T-helper 2 cell treated with Interferon-gamma antibody and Interleukin-4, amounts not matched to agents 5 μg/mL and 100 μg/mL, for 36 hours (primary cell): Measurements from ENCODE around the gene TIMP1.
A peak's percentile ranks its signal among the peaks of the same experiment; 100 is the strongest.

Experiments used
- DNase-seq: peaks from one replicate; pipeline ENCODE4 v3.0.0; 2021; ENCODE audit warnings: low spot score
- H3K27ac Mint-ChIP-seq: one replicate; pipeline ENCODE4 v1.8.0; 2021; ENCODE audit warnings: mild to moderate bottlenecking, mixed read lengths
- H3K27me3 Mint-ChIP-seq: one replicate; pipeline ENCODE4 v1.8.0; 2021; ENCODE audit warnings: low read depth, mixed read lengths
- H3K36me3 Mint-ChIP-seq: one replicate; pipeline ENCODE4 v1.8.0; 2021; ENCODE audit warnings: low read depth, mixed read lengths
- H3K4me1 Mint-ChIP-seq: one replicate; pipeline ENCODE4 v1.8.0; 2021; ENCODE audit warnings: low read depth, mixed read lengths
- H3K4me3 Mint-ChIP-seq: one replicate; pipeline ENCODE4 v1.8.0; 2022; ENCODE audit warnings: mild to moderate bottlenecking, moderate library complexity, mixed read lengths
- H3K9me3 Mint-ChIP-seq: one replicate; pipeline ENCODE4 v1.8.0; 2021; ENCODE audit warnings: mixed read lengths

TIMP1 gene

DNA sequence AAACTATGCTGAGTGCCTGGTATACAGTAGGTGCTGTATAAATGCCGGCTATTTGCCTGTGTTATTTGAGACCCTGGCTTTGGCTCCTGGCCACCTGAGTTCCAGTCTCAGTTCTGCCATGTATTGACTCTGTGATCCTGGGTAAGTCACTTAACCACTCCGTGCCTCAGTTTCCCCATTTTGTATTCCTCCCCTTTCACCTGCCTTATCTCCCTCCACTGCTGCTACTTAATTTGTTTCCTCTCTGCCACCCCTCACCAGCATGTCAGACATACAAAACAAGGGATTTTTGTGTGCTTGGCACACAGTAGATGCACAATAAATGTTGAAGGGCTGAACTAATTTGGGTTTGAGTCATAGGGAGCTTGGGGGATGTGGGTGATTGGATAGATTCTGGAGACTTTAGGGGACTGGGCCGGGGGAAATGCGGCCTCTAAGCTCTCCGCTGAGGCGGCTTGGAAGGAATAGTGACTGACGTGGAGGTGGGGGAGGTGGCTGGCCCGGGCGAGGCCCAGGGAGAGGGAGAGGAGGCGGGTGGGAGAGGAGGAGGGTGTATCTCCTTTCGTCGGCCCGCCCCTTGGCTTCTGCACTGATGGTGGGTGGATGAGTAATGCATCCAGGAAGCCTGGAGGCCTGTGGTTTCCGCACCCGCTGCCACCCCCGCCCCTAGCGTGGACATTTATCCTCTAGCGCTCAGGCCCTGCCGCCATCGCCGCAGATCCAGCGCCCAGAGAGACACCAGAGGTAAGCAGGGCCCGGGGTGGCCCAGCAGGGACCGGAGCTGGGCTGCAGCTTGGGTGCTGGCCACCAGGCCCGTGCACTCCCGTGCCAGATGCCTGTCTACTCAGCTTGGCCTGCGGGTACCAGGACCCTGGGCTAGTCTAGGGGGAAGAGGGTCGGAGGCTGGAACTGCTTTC is at the start of gene TIMP1:
Gene TIMP1, plus strand, starts transcription at position 706 of the 917 bp plus-strand sequence. CDS start 980 bp downstream, outside the sequence.
- peaks cover 10% of the 10 kb centered on the region for H3K36me3 Mint-ChIP-seq

DNA sequence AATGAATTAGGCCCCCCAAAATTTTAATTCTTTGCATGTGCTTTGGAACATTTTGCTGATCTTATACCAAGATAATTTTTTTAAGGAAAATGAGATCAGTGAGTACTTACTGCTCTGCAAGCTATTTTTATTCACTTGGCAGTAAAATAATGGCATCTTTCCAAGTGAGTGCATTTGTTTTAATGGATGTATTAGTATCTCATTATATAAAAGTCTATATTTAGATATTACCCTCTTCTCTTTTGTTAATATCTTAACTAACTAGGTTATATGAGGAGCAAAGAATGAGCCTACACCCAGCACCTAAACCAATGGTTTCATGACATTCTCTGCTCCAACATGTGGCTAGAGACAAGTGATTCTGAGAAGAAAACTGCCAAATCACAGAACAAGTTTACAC is 42.4 kb upstream of the TIMP1 start:
- Mint-ChIP-seq H3K27ac (no peak overlapping the region), H3K27me3 (peaks cover 2% of the 10 kb centered on the region), H3K4me3 (no peak overlapping the region), H3K9me3 (no peaks in the 10 kb centered on the region), H3K36me3 (no peaks in the 10 kb centered on the region), H3K4me1 (no peaks in the 10 kb centered on the region)
- no peak for DNase-seq

More for the DNA sequence above, at the start of gene TIMP1:
- Mint-ChIP-seq H3K27ac (peak within 1 kb of the TSS; percentile 84), H3K9me3 (no peaks in the 10 kb centered on the region), H3K4me3 (peak within 1 kb of the TSS; percentile 78), H3K27me3 (no peaks in the 10 kb centered on the region), H3K4me1 (peaks cover 23% of the 10 kb centered on the region)
- DNase-seq = peak; percentile 84

DNA sequence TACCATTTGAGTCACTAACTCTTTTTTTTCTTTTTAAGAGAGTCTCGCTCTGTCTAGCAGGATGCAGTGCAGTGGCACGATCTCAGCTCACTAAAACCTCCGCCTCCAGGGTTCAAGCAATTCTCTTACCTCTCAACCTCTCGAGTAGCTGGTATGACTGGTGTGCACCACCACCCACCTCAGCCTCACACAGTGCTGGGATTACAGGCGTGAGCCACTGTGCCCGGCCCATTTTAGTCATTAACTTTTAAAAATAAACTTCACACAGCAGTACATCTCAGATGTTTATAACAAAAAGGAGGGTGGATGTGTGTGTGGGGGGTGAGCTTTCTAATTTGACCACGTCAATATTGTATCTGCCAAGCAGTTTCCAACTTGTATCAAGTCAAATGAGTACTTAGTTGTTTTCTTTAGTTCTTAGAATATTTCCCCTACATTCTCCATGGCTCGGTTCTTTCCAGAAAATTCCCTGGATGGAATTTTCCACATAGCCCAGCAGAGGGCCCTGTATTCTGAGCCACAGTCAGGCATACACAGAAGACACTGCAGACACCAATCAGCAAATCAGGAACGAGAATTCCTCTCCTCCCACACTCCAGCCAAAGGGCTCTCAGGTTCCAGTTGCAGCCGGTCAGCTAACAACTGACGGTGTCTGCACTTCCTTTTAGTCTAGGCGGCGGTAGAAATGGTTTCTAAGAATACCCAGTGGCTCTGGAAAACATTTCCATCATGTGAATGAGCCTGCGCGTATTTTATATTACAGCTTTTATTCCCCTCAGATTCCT is 41.3 kb upstream of the TIMP1 start:
- no peaks in the 10 kb centered on the region for H3K4me1 Mint-ChIP-seq
- no peak overlapping the region for H3K27ac Mint-ChIP-seq
- H3K36me3 Mint-ChIP-seq = no peaks in the 10 kb centered on the region
- DNase-seq = no peak
- peaks cover 2% of the 10 kb centered on the region for H3K27me3 Mint-ChIP-seq
- H3K9me3 Mint-ChIP-seq = no peaks in the 10 kb centered on the region
- H3K4me3 Mint-ChIP-seq = no peak overlapping the region

DNA sequence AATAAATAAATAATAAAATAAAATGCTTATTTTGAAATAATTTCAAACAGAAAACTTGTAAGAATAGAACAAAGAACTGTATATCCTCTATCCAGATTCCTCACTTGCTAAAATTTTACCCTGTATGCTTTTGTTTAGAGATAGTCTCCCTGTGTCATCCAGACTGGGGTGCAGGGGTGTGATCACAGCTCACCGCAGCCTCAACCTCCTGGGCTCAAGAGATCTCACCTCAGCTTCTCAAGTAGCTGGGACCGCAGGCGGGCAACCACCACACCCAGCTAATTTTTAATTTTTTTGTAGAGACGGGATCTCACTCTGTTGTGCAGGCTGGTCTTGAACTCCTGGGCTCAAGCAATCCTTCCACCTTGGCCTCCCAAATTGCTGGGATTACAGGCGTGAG is 38.7 kb upstream of the TIMP1 start:
- no peak overlapping the region for H3K4me3 Mint-ChIP-seq
- no peaks in the 10 kb centered on the region for H3K9me3 Mint-ChIP-seq
- no peaks in the 10 kb centered on the region for H3K36me3 Mint-ChIP-seq
- no peak for DNase-seq
- no peaks in the 10 kb centered on the region for H3K4me1 Mint-ChIP-seq
- no peak overlapping the region for H3K27ac Mint-ChIP-seq
- peaks cover 2% of the 10 kb centered on the region for H3K27me3 Mint-ChIP-seq

DNA sequence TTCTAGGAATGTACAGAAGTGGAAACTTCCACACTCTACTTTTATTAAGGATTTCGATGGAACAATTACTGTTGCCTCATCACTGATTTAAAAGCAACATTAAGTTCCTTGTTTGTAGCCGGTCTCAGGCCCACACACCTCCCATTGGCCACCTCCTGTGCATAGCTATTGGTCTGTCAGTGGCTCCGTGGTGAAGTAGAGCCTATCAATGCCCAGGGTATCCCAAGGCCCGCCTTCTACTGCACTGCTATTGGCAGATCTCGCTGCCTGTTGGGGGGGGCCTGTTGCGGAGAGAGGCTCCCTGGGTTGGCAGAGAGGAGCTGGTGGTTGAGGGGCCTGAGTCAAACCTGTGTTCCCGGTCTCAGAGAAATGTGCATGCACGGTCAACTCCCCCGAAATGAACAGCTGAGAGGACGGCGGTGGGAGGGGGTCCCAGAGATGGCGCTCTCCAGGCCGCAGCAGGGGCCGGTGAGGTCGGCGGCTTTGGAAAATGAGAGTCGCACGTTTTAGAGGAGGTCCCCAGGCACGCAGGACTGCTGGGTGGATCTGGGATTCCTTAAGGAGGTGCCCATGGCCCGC is 26.1 kb upstream of the TIMP1 start:
- Mint-ChIP-seq H3K9me3 (no peaks in the 10 kb centered on the region), H3K27me3 (no peaks in the 10 kb centered on the region), H3K27ac (peak overlapping the region; percentile 96), H3K36me3 (no peaks in the 10 kb centered on the region), H3K4me1 (peaks cover 20% of the 10 kb centered on the region), H3K4me3 (peak overlapping the region; percentile 94)
- peak; percentile 83 for DNase-seq

DNA sequence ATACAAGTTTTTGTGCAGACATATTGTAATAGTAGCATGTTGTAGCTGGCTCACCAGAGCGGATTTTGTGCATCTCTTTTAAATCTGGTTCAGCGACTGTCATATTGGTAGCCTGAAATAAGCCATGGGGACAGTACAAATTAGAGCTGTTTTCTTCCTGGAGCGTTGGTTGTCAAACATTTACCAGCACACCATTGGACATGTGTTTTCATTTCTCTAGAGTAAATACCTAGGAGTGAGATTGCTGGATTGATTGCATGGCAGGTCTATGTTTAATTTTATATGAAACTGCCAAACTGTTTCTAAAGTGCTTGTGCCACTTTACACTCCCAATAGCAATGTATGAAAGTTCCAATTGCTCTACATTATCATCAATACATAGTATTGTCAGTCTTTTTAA is 23.8 kb upstream of the TIMP1 start:
- no peak for DNase-seq
- H3K9me3 Mint-ChIP-seq = no peaks in the 10 kb centered on the region
- peaks cover 24% of the 10 kb centered on the region for H3K4me1 Mint-ChIP-seq
- H3K27ac Mint-ChIP-seq = no peak overlapping the region
- no peaks in the 10 kb centered on the region for H3K27me3 Mint-ChIP-seq
- H3K4me3 Mint-ChIP-seq = no peak overlapping the region
- peaks cover 7% of the 10 kb centered on the region for H3K36me3 Mint-ChIP-seq

DNA sequence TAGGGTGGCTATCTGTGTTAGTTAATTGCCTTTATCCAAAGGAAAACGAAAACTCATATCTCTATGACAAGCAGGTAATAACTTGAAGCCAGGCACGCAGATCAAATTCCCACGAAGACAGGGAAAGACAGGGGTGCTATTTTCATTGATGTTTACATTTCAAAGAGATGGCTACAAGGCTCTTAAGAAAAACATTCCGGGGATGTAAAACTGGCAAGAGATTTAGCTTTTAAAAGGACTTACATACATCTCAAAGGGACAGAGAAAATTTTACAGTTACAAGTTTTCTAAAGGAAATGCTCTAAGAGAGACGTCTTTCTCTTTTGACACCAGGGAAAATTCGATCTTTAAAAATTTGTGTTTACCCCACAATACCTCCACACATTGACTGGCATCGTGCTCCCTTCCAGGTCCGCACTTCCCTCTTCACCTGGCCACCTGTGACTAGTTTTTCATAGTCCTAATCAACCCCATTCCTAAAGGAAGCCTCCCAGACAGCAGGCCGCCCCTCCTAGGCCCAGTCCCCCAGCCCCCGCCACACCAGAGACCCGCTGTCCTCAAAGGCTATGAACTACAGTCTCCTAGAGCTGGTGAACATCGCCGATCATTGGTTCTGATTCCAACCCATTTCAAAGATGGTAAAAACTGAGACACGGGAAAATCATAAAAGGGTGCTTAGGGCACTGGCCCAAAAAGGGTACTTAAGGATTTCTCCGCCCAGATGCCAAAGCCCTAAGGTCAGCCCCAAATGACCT is 21.9 kb upstream of the TIMP1 start:
- Mint-ChIP-seq H3K27me3 (no peaks in the 10 kb centered on the region), H3K27ac (peak overlapping the region; percentile 99), H3K4me3 (peak overlapping the region; percentile 96), H3K9me3 (no peaks in the 10 kb centered on the region), H3K36me3 (peaks cover 19% of the 10 kb centered on the region), H3K4me1 (peaks cover 32% of the 10 kb centered on the region)
- DNase-seq = no peak

DNA sequence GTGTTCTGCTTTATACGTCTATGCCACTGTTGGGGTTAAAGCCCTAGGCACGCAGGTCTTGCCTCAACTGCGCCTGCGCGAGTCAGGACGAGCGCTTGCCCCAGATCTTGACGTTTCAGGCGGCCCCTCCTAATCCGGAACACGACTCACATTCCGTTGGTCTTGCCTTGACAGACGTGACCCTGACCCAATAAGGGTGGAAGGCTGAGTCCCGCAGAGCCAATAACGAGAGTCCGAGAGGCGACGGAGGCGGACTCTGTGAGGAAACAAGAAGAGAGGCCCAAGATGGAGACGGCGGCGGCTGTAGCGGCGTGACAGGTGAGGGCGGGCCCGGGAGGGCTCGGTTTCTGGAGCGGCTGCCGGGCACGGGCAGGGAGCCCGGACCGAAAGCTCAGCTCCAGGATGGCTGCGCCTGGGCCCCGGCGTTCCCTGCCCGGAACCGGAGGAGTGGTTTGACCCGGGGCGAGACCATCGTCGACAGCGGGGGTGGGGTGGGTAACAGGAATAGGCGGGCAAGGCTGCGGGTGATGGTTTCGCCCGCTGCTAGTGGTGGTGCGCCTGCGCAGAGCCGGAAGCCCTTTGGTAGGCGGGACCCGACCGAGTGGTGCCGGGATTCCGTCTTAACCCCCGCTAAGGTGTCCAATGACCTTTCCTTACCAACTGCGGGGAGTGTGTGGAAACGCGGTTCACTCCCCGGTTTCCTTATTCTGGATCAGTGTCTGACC is 21.1 kb upstream of the TIMP1 start, which contains the start of gene ARAF:
Gene ARAF, plus strand, starts transcription at position 272 of the 725 bp plus-strand sequence. CDS start 1,763 bp downstream, outside the sequence.
- no peaks in the 10 kb centered on the region for H3K9me3 Mint-ChIP-seq
- peaks cover 19% of the 10 kb centered on the region for H3K36me3 Mint-ChIP-seq
- H3K4me3 Mint-ChIP-seq = peak within 1 kb of the TSS; percentile 96
- no peaks in the 10 kb centered on the region for H3K27me3 Mint-ChIP-seq
- peak within 1 kb of the TSS; percentile 99 for H3K27ac Mint-ChIP-seq
- DNase-seq = peak; percentile 94
- H3K4me1 Mint-ChIP-seq = peaks cover 30% of the 10 kb centered on the region

DNA sequence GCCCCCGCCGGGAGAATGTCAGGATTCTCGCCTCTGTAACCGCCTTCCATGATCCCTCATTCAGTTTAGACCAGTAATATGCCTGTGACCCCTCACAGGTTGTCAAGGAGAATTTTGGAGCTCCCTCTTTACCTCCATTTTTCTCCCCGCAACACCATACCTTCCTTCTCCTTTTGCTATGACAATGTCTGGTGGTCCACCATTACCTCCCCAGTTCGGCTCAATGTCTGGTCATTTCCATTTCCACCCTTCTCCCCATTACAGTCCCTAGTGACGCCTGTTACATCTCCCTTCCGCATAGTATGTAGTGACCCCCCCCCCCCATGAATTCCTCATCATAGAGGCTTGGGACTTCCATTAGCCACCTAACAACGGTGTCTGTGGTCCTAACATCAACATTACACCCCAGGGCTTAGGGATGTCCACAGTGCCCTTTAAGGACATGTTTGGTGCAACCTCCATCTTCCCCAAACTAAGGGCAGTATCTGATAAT is 20.5 kb upstream of the TIMP1 start:
- no peak for DNase-seq
- H3K4me3 Mint-ChIP-seq = peak overlapping the region; percentile 96
- no peaks in the 10 kb centered on the region for H3K9me3 Mint-ChIP-seq
- no peaks in the 10 kb centered on the region for H3K27me3 Mint-ChIP-seq
- H3K36me3 Mint-ChIP-seq = peaks cover 21% of the 10 kb centered on the region
- peaks cover 25% of the 10 kb centered on the region for H3K4me1 Mint-ChIP-seq
- H3K27ac Mint-ChIP-seq = peak overlapping the region; percentile 99

DNA sequence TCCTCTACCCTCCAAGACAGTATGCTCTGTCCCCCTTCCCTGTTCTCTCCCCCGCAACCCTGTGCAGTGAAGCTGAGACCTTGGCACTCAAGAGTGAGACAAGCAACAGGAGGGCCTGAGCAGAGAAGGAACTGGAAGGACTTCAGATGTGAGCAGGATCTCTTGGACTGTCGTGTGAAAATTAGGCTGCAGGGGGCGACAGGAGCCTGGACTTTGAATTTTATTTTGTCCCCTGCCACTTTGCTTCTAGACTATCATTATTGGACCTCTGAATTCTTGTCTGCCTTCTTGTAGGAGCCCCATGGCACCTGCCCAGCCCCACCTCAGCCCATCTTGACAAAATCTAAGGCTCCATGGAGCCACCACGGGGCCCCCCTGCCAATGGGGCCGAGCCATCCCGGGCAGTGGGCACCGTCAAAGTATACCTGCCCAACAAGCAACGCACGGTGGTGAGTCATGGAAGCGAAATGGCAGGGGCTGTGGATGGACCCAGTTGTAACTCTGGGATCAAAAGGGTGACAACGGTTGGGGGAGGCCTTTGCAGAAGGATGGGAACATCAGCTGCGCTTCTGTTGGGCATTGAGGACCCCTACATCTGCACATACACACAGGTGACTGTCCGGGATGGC is 19.5 kb upstream of the TIMP1 start:
- H3K9me3 Mint-ChIP-seq = no peaks in the 10 kb centered on the region
- peaks cover 23% of the 10 kb centered on the region for H3K4me1 Mint-ChIP-seq
- peaks cover 24% of the 10 kb centered on the region for H3K36me3 Mint-ChIP-seq
- peak overlapping the region; percentile 79 for H3K4me3 Mint-ChIP-seq
- DNase-seq = no peak
- H3K27ac Mint-ChIP-seq = peak overlapping the region; percentile 81
- no peaks in the 10 kb centered on the region for H3K27me3 Mint-ChIP-seq

DNA sequence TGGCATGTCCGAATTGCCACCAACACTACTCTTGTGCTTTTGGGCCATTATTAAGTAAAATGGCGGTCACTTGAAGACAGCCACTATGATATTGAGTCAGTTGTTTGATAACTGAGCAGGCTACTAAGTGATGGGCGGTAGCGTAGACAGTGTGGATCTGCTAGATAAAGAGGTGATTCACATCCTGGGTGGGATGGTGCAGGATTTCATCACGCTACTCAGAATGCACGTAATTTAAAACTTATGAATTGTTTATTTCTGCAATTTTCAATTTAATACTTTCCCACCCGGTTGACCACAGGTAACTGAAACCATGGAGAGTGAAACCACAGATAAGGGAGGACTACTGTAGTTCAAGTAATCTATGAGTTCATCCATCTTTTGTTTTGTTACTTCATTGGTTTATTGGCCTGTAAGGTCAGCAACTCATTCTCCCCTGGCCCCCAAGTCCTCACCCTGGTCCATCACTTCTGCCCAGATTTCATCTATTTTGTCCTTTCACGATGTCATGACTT is 18.4 kb upstream of the TIMP1 start:
- Mint-ChIP-seq H3K4me1 (peaks cover 23% of the 10 kb centered on the region), H3K9me3 (no peaks in the 10 kb centered on the region), H3K4me3 (peak overlapping the region; percentile 61), H3K27ac (peak overlapping the region; percentile 79), H3K27me3 (no peaks in the 10 kb centered on the region), H3K36me3 (peaks cover 30% of the 10 kb centered on the region)
- DNase-seq = no peak

DNA sequence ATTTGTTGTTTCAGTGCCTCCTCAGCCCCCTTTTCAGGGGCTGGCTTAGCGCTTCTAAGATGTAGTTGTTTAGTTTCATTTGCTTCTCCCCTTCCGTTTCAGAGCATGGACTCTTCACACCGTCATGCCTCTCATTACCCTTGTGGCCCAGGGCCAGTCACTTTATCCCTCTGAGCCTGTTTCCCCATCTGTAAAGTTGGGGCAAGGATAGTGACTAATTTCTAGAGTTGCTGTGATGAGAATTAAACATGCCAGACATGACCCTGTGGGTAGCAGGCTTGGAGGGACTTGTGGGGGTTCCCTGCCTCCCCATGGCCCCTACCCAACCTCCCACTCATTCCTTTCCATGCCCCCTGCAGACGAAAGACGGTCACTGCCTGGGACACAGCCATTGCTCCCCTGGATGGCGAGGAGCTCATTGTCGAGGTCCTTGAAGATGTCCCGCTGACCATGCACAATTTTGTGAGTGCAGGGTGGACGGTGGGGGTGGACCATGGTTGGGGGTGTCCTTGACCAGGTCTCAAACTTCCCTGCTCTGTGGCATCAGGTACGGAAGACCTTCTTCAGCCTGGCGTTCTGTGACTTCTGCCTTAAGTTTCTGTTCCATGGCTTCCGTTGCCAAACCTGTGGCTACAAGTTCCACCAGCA is 17.7 kb upstream of the TIMP1 start:
- H3K27ac Mint-ChIP-seq = peak overlapping the region; percentile 79
- no peaks in the 10 kb centered on the region for H3K9me3 Mint-ChIP-seq
- DNase-seq = no peak
- peaks cover 23% of the 10 kb centered on the region for H3K4me1 Mint-ChIP-seq
- H3K4me3 Mint-ChIP-seq = peak overlapping the region; percentile 30
- peaks cover 37% of the 10 kb centered on the region for H3K36me3 Mint-ChIP-seq
- no peaks in the 10 kb centered on the region for H3K27me3 Mint-ChIP-seq
